ENCODE data around the gene TMEM63B. TPM values are rescaled to one million over a fixed set of nuclear protein-coding genes. Genes with fewer than 3 reads are reported as not detected.

The TMEM63B gene
- total RNA-seq, 6 donors from 2014 or later = 89.8 to 198 (median 128) TPM

DNA sequence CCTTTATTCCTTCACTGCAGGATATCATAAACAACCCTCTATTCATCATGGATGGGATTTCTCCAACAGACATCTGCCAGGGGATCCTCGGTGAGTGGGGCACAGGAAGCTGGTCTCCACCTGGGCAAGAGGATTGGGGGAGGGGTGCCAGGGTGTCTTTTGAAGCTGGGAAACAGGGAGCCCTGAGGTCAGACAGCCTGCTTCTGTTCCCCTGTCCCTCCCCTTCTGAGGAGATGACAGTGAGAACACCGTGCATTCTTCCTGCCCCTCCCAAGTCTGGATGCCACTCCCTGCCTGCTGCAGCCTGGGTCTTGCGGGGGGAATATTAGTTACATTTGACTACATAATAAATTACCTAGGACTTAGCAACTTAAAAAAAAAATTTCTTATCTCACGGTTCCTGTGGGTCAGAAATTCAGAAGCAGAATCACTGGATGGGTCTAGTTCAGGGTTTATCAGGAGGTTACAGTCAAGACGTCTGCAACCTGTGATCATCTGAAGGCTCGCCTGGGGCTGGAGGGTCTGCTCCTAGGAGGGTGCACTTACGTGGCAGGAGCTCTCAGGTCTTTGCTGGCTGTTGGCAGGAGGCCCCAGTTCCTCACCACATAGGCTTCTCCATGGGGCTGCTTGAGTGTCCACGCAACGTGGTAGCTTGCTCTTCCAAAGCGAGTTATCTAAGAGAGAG lies 42.7 kb downstream of the TMEM63B start:
- Histone ChIP-seq H3K4me3 (no peak overlapping the region), H3K9me3 (no peaks in the 10 kb centered on the region), H3K36me3 (no peaks in the 10 kb centered on the region), H3K4me1 (peaks cover 0 to 5% (median 0%) of the 10 kb centered on the region in 4 donors), H3K27ac (no peak overlapping the region), H3K27me3 (no peaks in the 10 kb centered on the region)
- ATAC-seq (ENCODE audit: low FRiP score in 2 of 2) = no peak
- 80% methylated on average over 9 to 10 of the region's 10 CpGs for WGBS, 2 donors
- DNase-seq = no peak
- peak in 1 of 2 donors; percentile 14 for TF ChIP-seq POLR2AphosphoS5 (IDR thresholded peaks at IDR 0.05)
- TF ChIP-seq EP300 (IDR thresholded peaks at IDR 0.05) = no peak
- TF ChIP-seq, protein P1, sequence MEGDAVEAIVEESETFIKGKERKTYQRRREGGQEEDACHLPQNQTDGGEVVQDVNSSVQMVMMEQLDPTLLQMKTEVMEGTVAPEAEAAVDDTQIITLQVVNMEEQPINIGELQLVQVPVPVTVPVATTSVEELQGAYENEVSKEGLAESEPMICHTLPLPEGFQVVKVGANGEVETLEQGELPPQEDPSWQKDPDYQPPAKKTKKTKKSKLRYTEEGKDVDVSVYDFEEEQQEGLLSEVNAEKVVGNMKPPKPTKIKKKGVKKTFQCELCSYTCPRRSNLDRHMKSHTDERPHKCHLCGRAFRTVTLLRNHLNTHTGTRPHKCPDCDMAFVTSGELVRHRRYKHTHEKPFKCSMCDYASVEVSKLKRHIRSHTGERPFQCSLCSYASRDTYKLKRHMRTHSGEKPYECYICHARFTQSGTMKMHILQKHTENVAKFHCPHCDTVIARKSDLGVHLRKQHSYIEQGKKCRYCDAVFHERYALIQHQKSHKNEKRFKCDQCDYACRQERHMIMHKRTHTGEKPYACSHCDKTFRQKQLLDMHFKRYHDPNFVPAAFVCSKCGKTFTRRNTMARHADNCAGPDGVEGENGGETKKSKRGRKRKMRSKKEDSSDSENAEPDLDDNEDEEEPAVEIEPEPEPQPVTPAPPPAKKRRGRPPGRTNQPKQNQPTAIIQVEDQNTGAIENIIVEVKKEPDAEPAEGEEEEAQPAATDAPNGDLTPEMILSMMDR (IDR thresholded peaks at IDR 0.05) = no peak
- no peak for TF ChIP-seq POLR2A (IDR thresholded peaks at IDR 0.05)

DNA sequence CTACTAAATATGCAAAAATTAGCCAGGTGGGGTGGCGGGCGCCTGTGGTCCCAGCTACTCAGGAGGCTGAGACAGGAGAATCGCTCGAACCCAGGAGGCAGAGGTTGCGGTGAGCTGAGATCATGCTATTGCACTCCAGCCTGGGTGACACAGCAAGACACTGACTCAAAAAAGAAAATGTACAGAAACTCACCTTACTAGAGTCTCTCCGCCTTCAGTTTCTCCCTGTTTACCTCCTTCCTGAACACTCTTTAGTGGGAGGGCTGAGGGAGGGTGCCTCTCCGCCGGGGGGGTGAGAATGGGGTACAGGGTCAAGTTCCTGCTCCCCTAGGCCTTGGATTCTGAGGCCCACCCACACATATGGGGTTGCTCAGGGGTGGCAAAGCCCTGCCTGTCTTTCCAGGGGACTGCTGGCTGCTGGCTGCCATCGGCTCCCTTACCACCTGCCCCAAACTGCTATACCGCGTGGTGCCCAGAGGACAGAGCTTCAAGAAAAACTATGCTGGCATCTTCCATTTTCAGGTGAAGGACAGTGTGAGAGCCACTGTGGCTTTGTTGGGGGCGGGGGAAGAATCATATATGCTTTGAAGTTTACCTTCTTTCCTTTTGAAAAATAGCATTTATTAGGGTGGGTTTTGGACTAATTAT lies 44.7 kb downstream of the TMEM63B start:
- no peak for DNase-seq

DNA sequence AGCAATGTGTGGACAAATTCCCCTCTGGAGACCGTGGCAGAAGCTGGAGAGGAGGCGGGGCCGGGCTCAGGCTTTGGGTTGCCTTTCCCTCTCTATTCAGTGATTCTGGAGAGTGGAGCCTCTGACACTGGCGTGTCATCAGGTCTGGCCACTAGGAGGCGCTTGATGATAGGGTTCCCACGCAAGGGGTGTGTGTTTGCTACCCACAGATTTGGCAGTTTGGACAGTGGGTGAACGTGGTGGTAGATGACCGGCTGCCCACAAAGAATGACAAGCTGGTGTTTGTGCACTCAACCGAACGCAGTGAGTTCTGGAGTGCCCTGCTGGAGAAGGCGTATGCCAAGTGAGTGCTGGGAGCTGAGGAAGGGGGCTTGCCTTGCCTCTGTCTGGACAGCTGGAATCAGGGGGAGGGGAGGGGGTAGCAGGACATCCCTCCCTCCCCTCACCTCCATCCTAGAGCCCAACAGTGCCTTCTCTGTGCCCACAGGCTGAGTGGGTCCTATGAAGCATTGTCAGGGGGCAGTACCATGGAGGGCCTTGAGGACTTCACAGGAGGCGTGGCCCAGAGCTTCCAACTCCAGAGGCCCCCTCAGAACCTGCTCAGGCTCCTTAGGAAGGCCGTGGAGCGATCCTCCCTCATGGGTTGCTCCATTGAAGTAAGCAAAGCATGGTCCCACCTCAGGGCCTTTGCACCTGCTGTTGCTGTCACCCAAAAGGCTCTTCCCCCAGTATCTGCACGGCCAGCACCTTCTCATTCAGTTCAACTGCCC lies 45.6 kb downstream of the TMEM63B start:
- peak; percentile 90 to 94 for ATAC-seq (ENCODE audit: low FRiP score in 2 of 2)
- WGBS, 2 donors = 26 to 28% methylated on average over 15 of the region's 15 CpGs
- Histone ChIP-seq H3K9me3 (no peaks in the 10 kb centered on the region), H3K36me3 (no peaks in the 10 kb centered on the region), H3K27me3 (no peaks in the 10 kb centered on the region), H3K4me3 (no peak overlapping the region), H3K4me1 (peaks cover 0 to 10% (median 0%) of the 10 kb centered on the region in 4 donors), H3K27ac (no peak overlapping the region)
- peak in 1 of 2 donors; percentile 85 for DNase-seq
- TF ChIP-seq POLR2A (IDR thresholded peaks at IDR 0.05) = no peak
- TF ChIP-seq, protein P1 (IDR thresholded peaks at IDR 0.05) = peak; percentile 77 to 91 (median 90)

More for the DNA sequence above, 44.7 kb downstream of the TMEM63B start:
- Histone ChIP-seq H3K36me3 (no peaks in the 10 kb centered on the region), H3K27me3 (no peaks in the 10 kb centered on the region), H3K4me3 (no peak overlapping the region), H3K4me1 (peaks cover 0 to 9% (median 0%) of the 10 kb centered on the region in 4 donors), H3K9me3 (no peaks in the 10 kb centered on the region), H3K27ac (no peak overlapping the region)
- no peak for ATAC-seq (ENCODE audit: low FRiP score in 2 of 2)
- TF ChIP-seq, protein P1 (IDR thresholded peaks at IDR 0.05) = no peak
- no peak for TF ChIP-seq POLR2A (IDR thresholded peaks at IDR 0.05)
- TF ChIP-seq EP300 (IDR thresholded peaks at IDR 0.05) = no peak
- no peak for TF ChIP-seq POLR2AphosphoS5 (IDR thresholded peaks at IDR 0.05)
- WGBS, 2 donors = 78 to 81% methylated on average over 11 to 12 of the region's 12 CpGs

DNA sequence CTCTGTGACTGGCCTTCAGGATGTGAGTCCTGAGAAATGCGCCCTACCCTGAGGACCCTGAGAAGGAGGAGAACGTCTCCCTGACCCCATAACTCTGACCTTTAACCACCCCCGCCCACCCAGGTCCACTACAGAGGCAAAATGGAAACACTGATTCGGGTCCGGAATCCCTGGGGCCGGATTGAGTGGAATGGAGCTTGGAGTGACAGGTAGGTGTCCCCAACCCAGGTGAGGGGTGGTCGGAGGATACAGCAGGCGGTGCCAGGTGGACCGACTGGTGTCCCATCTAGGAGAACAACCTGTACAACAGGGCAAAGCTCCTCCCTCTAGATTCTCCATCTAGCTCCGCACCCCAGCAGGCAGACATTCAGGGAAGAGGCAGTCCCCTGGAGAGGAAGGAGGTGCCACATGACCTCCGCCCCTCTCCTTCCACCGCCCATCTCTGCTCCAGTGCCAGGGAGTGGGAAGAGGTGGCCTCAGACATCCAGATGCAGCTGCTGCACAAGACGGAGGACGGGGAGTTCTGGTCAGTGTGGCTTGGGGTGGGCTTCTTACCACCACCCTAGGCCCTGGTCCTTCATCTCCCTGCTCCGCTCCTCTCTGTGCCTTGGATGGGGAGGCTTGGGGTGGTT lies 48.9 kb downstream of the TMEM63B start:
- H3K27me3 ChIP-seq = no peaks in the 10 kb centered on the region
- no peaks in the 10 kb centered on the region for H3K36me3 ChIP-seq
- no peak for TF ChIP-seq POLR2A (IDR thresholded peaks at IDR 0.05)
- DNase-seq (no peak), ATAC-seq (ENCODE audit: low FRiP score in 2 of 2) (no peak)
- no peaks in the 10 kb centered on the region for H3K9me3 ChIP-seq
- WGBS, 2 donors = 70 to 79% methylated on average over 10 to 15 of the region's 15 CpGs
- H3K4me3 ChIP-seq = no peak overlapping the region
- H3K27ac ChIP-seq = no peak overlapping the region
- peaks cover 0 to 10% (median 0%) of the 10 kb centered on the region in 4 donors for H3K4me1 ChIP-seq
